Measurements from ENCODE around the gene CCNB1IP1. TPM values are rescaled to one million over a fixed set of nuclear protein-coding genes. Genes with fewer than 3 reads are reported as not detected.

The CCNB1IP1 gene
- polyA plus RNA-seq, 3 donors, result 3.5 to 8.6 (median 5.4) TPM

- Histone ChIP-seq H3K4me2 (replicated peaks; ENCODE audit: extremely low read depth, low read length, poor library complexity, severe bottlenecking) (no peak overlapping the region), H2AFZ (ENCODE audit: insufficient read depth, low read depth, low read length, poor library complexity, severe bottlenecking) (no peak overlapping the region), H3K9me3 (replicated peaks in 1 of 2; ENCODE audit: control insufficient read depth in 1 of 2, insufficient read depth in 1 of 2, low read length in 2 of 2) (no peaks in the 10 kb centered on the region), H3K79me2 (ENCODE audit: insufficient read depth, low read length) (peaks cover 38% of the 10 kb centered on the region), H3K27ac (ENCODE audit: low read depth in 1 of 2, low read length in 2 of 2) (no peak overlapping the region), H3K36me3 (replicated peaks in 1 of 2; ENCODE audit: control insufficient read depth in 1 of 2, insufficient read depth in 2 of 2, low read length in 2 of 2) (peaks cover 0 to 3% of the 10 kb centered on the region in 2 donors), H4K20me1 (ENCODE audit: insufficient read depth, low read length) (no peaks in the 10 kb centered on the region), H3K9ac (ENCODE audit: insufficient read depth, low read length, poor library complexity, severe bottlenecking) (no peak overlapping the region), H3K4me1 (ENCODE audit: control insufficient read depth in 1 of 2, insufficient read depth in 2 of 2, low read length in 2 of 2) (peaks cover 13 to 17% of the 10 kb centered on the region in 2 donors), H3K27me3 (ENCODE audit: control insufficient read depth in 2 of 2, insufficient read depth in 2 of 2, low read length in 2 of 2) (no peaks in the 10 kb centered on the region), H3K4me3 (replicated peaks in 1 of 3; ENCODE audit: low read depth in 2 of 3, low read length in 3 of 3) (no peak overlapping the region)
- DNase-seq, result no peak
- WGBS (ENCODE audit: insufficient coverage), result no CpG with 5 or more reads among the region's 7 CpGs
- Mint-ChIP-seq H3K9me3 (peaks cover 0 to 2% (median 0%) of the 10 kb centered on the region in 7 donors), H3K4me3 (no peak overlapping the region), H3K4me1 (peaks cover 24% of the 10 kb centered on the region), H3K27me3 (ENCODE audit: low read depth in 3 of 3) (peaks cover 1 to 5% (median 4%) of the 10 kb centered on the region in 3 donors), H3K27ac (peak overlapping the region in 1 of 7 donors; percentile 76), H3K36me3 (no peaks in the 10 kb centered on the region)
- no peak for TF ChIP-seq CTCF (IDR thresholded peaks at IDR 0.05)
- intact Hi-C loops (cut with micrococcal nuclease), result no loop called here
These were observed 938 bp upstream of the CCNB1IP1 start for GRCh38 chr14:20334017-20334416.

GRCh38 chr14:20333494-20333841 is 389 bp upstream of the CCNB1IP1 start:
- intact Hi-C loops (cut with micrococcal nuclease), result no loop called here
- Histone ChIP-seq H3K36me3 (replicated peaks in 1 of 2; ENCODE audit: control insufficient read depth in 1 of 2, insufficient read depth in 2 of 2, low read length in 2 of 2) (peaks cover 0 to 8% of the 10 kb centered on the region in 2 donors), H3K79me2 (ENCODE audit: insufficient read depth, low read length) (peaks cover 38% of the 10 kb centered on the region), H4K20me1 (ENCODE audit: insufficient read depth, low read length) (no peaks in the 10 kb centered on the region), H3K27ac (ENCODE audit: low read depth in 1 of 2, low read length in 2 of 2) (peak overlapping the region in 1 of 2 donors; percentile 65), H3K9me3 (replicated peaks in 1 of 2; ENCODE audit: control insufficient read depth in 1 of 2, insufficient read depth in 1 of 2, low read length in 2 of 2) (no peaks in the 10 kb centered on the region), H3K27me3 (ENCODE audit: control insufficient read depth in 2 of 2, insufficient read depth in 2 of 2, low read length in 2 of 2) (no peaks in the 10 kb centered on the region), H3K4me3 (replicated peaks in 1 of 3; ENCODE audit: low read depth in 2 of 3, low read length in 3 of 3) (peak overlapping the region; percentile 43 to 82 (median 79)), H3K4me1 (ENCODE audit: control insufficient read depth in 1 of 2, insufficient read depth in 2 of 2, low read length in 2 of 2) (peaks cover 13 to 17% of the 10 kb centered on the region in 2 donors), H3K9ac (ENCODE audit: insufficient read depth, low read length, poor library complexity, severe bottlenecking) (peak overlapping the region; percentile 45), H3K4me2 (replicated peaks; ENCODE audit: extremely low read depth, low read length, poor library complexity, severe bottlenecking) (peak overlapping the region; percentile 79), H2AFZ (ENCODE audit: insufficient read depth, low read depth, low read length, poor library complexity, severe bottlenecking) (peak overlapping the region; percentile 86)
- Mint-ChIP-seq H3K36me3 (no peaks in the 10 kb centered on the region), H3K27me3 (ENCODE audit: low read depth in 3 of 3) (peaks cover 0 to 2% (median 1%) of the 10 kb centered on the region in 3 donors), H3K27ac (peak overlapping the region in 3 of 7 donors; percentile 50 to 91 (median 71)), H3K9me3 (peaks cover 0 to 2% (median 0%) of the 10 kb centered on the region in 7 donors), H3K4me3 (peak overlapping the region; percentile 92 to 97), H3K4me1 (peaks cover 24% of the 10 kb centered on the region)
- no peak for TF ChIP-seq CTCF (IDR thresholded peaks at IDR 0.05)
- WGBS (ENCODE audit: insufficient coverage), result 0% methylated on average over 2 of the region's 3 CpGs
- DNase-seq, result no peak
